Endothelial cell of umbilical vein (primary cell): Measurements from ENCODE around the gene SCN5A.

Experiments used
- CTCF ChIP-seq, 2 donors: IDR thresholded peaks; 1 replicate in 1 of 2; 2 replicates in 1 of 2; pipeline ENCODE4 v1.5.1; 2011; ENCODE audit warnings: low read length in 2 of 2, mild to moderate bottlenecking in 2 of 2, moderate library complexity in 2 of 2, control low read depth in 1 of 2, inconsistent platforms in 1 of 2, low read depth in 1 of 2; ENCODE audit not compliant: insufficient read depth in 1 of 2; ENCODE audit errors: extremely low read depth in 1 of 2
- EZH2 ChIP-seq: IDR thresholded peaks from 2 replicates; pipeline ENCODE4 v1.6.1; 2012; ENCODE audit warnings: borderline replicate concordance, low read depth, mild to moderate bottlenecking, moderate library complexity, low read length, inconsistent platforms; ENCODE audit not compliant: severe bottlenecking
- JUN ChIP-seq: IDR thresholded peaks from 2 replicates; pipeline ENCODE4 v1.6.1; 2011; ENCODE audit warnings: borderline replicate concordance, low read depth; ENCODE audit not compliant: insufficient read length, insufficient read depth
- MAX ChIP-seq: IDR thresholded peaks from 2 replicates; pipeline ENCODE4 v1.6.1; 2011; ENCODE audit not compliant: insufficient read depth, insufficient read length
- POLR2A ChIP-seq: IDR thresholded peaks from 2 replicates; pipeline ENCODE4 v1.6.1; 2012; ENCODE audit warnings: low read depth, mild to moderate bottlenecking, control low read depth, low read length
- POLR2AphosphoS5 ChIP-seq: IDR thresholded peaks from 2 replicates; pipeline ENCODE4 v1.6.1; 2012; ENCODE audit warnings: low read depth, mild to moderate bottlenecking, control low read depth, low read length, moderate library complexity; ENCODE audit not compliant: insufficient read depth

- TF ChIP-seq CTCF (IDR thresholded peaks at IDR 0.05; ENCODE audit: extremely low read depth in 1 of 2, insufficient read depth in 1 of 2, low read depth in 1 of 2, low read length in 2 of 2) (no peak), POLR2A (no peak), EZH2 (no peak), MAX (no peak), POLR2AphosphoS5 (no peak), JUN (no peak)
These were observed 96.4 kb downstream of the SCN5A start for GRCh38 chr3:38553071-38553470.
